ENCODE data around the gene ANO6.

Gene ANO6

DNA sequence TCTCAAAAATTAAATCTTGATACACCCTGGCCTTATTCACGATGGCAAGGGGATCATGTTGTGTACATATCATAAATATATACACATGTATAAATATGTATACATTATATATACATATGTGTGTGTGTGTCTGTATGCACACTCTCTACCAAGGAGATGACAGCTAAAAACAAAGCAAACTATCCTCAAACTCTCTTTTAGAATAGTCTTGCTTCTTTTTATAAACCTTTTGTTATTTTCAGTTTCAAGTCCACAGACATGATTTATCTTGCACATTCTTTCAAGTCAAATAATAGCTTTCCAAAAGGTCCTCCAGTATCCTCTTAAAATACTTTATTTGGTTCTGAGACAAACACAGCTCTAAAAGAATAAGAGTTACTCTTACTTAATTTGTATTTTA is 8.4 kb downstream of the ANO6 start:
- TF ChIP-seq, protein P1, sequence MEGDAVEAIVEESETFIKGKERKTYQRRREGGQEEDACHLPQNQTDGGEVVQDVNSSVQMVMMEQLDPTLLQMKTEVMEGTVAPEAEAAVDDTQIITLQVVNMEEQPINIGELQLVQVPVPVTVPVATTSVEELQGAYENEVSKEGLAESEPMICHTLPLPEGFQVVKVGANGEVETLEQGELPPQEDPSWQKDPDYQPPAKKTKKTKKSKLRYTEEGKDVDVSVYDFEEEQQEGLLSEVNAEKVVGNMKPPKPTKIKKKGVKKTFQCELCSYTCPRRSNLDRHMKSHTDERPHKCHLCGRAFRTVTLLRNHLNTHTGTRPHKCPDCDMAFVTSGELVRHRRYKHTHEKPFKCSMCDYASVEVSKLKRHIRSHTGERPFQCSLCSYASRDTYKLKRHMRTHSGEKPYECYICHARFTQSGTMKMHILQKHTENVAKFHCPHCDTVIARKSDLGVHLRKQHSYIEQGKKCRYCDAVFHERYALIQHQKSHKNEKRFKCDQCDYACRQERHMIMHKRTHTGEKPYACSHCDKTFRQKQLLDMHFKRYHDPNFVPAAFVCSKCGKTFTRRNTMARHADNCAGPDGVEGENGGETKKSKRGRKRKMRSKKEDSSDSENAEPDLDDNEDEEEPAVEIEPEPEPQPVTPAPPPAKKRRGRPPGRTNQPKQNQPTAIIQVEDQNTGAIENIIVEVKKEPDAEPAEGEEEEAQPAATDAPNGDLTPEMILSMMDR (IDR thresholded peaks at IDR 0.05; ENCODE audit: borderline replicate concordance, control extremely low read depth, extremely low read depth, insufficient read depth, missing control alignments), result no peak
- no peak for DNase-seq (ENCODE audit: low spot score)
- in situ Hi-C loops (cut with MboI; ENCODE audit: low sequenced_read_pairs, unreplicated experiment), result no loop called here

DNA sequence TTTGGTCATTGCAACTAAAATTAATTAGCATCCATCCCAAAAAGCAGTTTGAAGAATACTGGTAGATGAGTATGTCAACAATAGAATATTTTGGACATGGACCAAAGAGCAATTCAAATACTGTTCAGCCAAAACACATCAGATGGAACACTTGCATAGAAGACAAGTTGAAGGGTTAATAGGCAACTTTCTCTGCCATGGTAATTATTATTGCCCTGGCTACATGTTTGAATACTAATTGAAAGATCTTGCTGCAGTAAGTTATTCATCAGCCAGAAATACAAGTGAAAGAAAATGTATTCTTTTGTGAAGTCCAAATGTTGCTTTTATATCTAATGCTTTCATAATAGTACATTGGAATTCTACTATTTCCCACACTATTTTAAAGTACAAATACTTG is 10.1 kb downstream of the ANO6 start:
- TF ChIP-seq, protein P1 (IDR thresholded peaks at IDR 0.05; ENCODE audit: borderline replicate concordance, control extremely low read depth, extremely low read depth, insufficient read depth, missing control alignments), result no peak
- no peak for DNase-seq (ENCODE audit: low spot score)
- in situ Hi-C loops (cut with MboI; ENCODE audit: low sequenced_read_pairs, unreplicated experiment), result no loop called here

DNA sequence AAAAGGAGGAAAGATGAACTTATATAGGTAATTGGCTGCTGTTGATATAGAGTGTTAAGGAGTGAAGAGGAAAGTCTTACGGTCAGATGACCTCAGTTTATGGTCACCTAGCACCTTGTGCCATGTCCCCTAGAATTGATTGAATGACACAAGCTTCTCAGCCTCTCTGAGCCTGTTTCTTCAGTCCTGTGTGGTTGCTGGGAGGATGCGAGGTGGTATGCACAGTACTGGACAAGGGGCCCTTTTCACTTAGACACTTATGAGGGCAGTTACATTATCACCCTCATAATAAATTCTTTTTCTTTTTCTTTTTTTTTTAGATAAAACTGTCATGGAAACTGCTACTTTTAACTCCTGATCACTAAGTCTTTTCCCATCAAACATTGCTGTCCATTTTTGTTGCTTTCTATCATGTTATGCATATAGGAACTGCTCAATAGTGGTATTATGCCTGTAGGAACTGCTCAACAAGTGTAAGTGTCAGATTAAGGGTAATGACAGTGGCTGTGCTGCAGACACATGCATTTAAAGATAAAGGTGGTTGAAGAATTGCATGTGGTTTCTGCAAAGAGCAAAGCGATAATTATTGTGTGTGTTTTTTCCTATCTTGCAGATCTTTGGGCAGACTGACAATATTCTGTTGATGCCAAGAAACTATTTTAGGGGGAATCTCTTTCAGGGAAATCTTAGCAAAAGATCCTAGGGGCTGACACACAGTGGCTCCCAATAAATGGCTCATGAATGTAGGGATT is 11.6 kb downstream of the ANO6 start:
- TF ChIP-seq, protein P1 (IDR thresholded peaks at IDR 0.05; ENCODE audit: borderline replicate concordance, control extremely low read depth, extremely low read depth, insufficient read depth, missing control alignments), result no peak
- no peak for DNase-seq (ENCODE audit: low spot score)
- in situ Hi-C loops (cut with MboI; ENCODE audit: low sequenced_read_pairs, unreplicated experiment), result no loop called here

DNA sequence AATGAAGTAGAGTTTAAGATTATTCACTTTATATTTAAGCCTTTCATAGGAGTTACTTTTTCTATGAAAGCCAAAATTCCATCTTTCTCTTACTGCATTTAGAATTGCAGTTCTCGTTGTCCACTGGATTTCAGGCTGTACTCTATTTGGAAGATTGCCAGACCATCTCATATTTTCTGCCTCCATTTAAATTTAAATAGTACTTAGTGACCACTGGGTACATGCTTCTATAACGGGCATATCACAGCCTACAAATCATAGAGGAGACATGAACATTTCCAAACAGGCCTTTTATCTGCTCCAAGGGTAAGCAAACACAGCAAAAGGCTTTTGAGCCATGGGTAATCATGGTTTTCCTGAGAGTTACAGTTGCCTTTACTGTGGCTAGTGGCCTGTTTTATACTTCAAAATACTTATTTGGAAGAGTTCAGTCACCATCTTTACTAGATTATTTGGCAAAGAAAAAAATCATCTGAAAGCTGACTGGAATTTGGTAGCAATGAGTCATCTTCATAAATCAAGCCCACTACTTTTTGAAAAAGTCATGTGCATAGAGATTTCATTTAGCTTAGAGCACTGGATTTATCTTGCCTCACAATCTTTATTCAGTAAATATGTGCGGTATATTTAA is 15.7 kb downstream of the ANO6 start:
- TF ChIP-seq, protein P1 (IDR thresholded peaks at IDR 0.05; ENCODE audit: borderline replicate concordance, control extremely low read depth, extremely low read depth, insufficient read depth, missing control alignments), result no peak
- in situ Hi-C loops (cut with MboI; ENCODE audit: low sequenced_read_pairs, unreplicated experiment), result no loop called here
- DNase-seq (ENCODE audit: low spot score), result no peak

DNA sequence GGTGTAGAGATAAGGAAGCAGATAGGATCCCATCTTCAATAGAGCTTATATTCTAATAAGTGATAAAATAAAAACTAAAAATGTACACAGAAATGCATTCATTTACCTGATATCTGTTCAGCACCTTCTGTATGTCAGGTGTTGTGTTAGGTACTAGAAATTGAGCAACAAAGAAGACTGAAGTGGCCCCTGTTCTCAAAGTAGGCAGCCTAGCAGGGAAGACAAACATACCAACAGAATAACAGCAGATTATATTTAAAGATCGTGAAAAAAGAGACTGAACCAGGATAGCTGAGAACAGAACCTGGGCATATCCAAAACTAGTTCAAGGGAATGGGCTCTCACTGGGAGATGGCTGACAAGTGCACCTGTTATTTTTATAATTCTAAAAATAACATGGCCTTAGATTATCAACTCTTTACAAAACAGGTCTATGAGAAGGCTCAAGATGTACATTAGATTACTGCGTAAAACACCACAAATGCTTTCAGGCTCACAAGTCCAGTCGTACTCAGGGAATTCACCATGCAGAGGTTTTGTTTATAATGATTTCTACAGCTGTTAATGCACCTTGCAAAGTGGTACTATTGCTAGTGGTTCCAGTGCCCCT is 16.4 kb downstream of the ANO6 start:
- in situ Hi-C loops (cut with MboI; ENCODE audit: low sequenced_read_pairs, unreplicated experiment), result no loop called here
- DNase-seq (ENCODE audit: low spot score), result no peak
- TF ChIP-seq, protein P1 (IDR thresholded peaks at IDR 0.05; ENCODE audit: borderline replicate concordance, control extremely low read depth, extremely low read depth, insufficient read depth, missing control alignments), result no peak

DNA sequence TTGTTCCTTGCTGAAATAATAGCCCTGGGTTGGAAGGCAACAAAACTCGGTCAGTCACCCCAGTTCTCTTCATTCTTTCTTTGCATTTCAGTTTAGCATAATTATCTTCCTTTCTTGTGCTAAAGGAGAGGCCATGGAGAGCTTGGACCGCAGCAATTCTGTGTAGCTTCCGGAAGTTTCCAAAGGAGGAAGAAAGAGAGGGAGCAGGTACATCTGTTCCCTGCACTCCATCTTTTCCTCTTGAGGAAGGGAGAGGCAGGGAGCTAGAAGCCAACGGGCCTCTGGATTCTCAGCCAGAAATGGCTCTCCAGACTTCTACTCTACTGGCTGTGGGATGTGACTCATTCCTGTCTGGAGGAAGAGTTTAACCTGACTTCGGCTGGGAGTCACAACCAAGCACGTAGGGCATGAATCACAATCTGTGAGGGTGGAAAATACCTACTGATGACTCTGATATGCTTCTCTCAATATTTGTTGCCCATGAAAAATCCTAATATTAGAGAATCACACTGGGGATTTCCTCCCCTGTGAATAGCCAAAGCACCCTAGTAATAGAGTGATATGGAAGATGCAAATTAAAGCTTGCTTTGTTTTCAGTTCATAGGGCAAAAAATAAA is 17.0 kb downstream of the ANO6 start:
- in situ Hi-C loops (cut with MboI; ENCODE audit: low sequenced_read_pairs, unreplicated experiment), result no loop called here
- TF ChIP-seq, protein P1 (IDR thresholded peaks at IDR 0.05; ENCODE audit: borderline replicate concordance, control extremely low read depth, extremely low read depth, insufficient read depth, missing control alignments), result no peak
- DNase-seq (ENCODE audit: low spot score), result no peak
